ENCODE measurements around the gene ADH5.
"Not testable (repeated sequence)": the region's sequence is repeated elsewhere in the genome, so short reads cannot be mapped to it uniquely, and the experiment has no call there.

Gene ADH5

GRCh38 chr4:99099814-99100213 is 11.2 kb upstream of the ADH5 start:
- not testable (repeated sequence) for H3K4me1 Mint-ChIP-seq, H3K36me3 Mint-ChIP-seq, H3K4me3 Mint-ChIP-seq, H3K27me3 Mint-ChIP-seq, H3K27ac Mint-ChIP-seq, H3K9me3 Mint-ChIP-seq

DNA sequence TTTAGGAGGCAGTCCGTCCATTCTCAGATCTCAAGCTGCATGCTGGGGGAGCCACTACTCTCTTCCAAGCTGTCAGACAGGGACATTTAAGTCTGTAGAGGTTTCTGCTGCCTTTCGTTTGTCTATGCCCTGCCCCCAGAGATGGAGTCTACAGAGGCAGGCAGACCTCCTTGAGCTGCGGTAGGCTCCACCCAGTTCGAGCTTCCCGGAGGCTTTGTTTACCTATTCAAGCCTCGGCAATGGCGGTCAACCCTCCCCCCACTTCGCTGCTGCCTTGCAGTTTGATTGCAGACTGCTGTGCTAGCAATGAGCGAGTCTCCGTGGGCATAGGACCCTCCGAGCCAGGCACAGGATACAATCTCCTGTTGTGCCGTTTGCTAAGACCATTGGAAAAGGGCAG is 10.7 kb upstream of the ADH5 start:
- Mint-ChIP-seq H3K4me1 (no peaks in the 10 kb centered on the region), H3K36me3 (peaks cover 4% of the 10 kb centered on the region), H3K9me3 (no peaks in the 10 kb centered on the region), H3K27ac (no peak overlapping the region), H3K27me3 (peaks cover 1% of the 10 kb centered on the region), H3K4me3 (no peak overlapping the region)

GRCh38 chr4:99091841-99092240 is 3.3 kb upstream of the ADH5 start:
- H3K4me3 Mint-ChIP-seq, H3K9me3 Mint-ChIP-seq, H3K27me3 Mint-ChIP-seq, H3K27ac Mint-ChIP-seq, H3K36me3 Mint-ChIP-seq: not testable (repeated sequence)
- H3K4me1 Mint-ChIP-seq, result peaks cover 36% of the 10 kb centered on the region

GRCh38 chr4:99091216-99091575 is 2.6 kb upstream of the ADH5 start:
- H3K27ac Mint-ChIP-seq, result no peak overlapping the region
- H3K36me3 Mint-ChIP-seq, result peaks cover 6% of the 10 kb centered on the region
- H3K4me3 Mint-ChIP-seq, result no peak overlapping the region
- H3K9me3 Mint-ChIP-seq, result no peaks in the 10 kb centered on the region
- H3K4me1 Mint-ChIP-seq, result peaks cover 42% of the 10 kb centered on the region
- no peaks in the 10 kb centered on the region for H3K27me3 Mint-ChIP-seq

DNA sequence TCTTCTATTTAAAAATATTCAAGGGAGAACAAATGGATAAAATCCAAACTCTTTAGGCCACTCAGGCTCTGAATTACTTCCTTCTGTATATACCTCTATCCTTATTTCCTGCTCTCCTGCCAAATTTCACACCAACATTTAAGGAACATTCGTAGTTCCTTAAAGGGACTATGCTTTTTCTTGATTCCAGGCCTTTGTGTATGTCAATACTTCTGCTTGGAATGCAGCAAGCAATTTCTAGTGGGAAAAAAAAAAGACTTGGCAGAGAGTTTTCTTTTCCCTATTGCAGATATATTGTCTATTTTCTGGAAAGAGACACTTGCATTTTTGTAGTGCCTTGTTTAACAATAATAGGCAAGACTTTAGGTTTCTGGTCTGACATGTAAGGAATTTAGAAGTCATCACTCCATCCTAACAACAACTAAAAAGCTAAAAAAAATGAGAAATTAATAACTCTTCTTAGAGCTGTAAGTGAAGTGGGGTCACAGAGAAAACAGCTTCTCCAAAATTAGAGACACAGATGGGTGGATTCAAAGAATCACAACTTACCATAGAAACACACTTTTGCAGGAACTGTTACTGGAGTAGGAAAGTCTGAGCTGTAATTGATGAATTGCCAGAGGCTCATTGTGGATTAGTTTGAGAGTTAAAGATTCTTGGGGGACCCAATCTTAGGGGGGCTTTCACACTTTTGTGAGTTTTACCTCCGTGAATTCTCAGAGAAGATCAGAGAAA is 2.1 kb upstream of the ADH5 start:
- peak overlapping the region; percentile 71 for H3K4me3 Mint-ChIP-seq
- peaks cover 45% of the 10 kb centered on the region for H3K4me1 Mint-ChIP-seq
- no peaks in the 10 kb centered on the region for H3K9me3 Mint-ChIP-seq
- H3K27ac Mint-ChIP-seq, result peak overlapping the region; percentile 66
- no peaks in the 10 kb centered on the region for H3K27me3 Mint-ChIP-seq
- peaks cover 7% of the 10 kb centered on the region for H3K36me3 Mint-ChIP-seq

DNA sequence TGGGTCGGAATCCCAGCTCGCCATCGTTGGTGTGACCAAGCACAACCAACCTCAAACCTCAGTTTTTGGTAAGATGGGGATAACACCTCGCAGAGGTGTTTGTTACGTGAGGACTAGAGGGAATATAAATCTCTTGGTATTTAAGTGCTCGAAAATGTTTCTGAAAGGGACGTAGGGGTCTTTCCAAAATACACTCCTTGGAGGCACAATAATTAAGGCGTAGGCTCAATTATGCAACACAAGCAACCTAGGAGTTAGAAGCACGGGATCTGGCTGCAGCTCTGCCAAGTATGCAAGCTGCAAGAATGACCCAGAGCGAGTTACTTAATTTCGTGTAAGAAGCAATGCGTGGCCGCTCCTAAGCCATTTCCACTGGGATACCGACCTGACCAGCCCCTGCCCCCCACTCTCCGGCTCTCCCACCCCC is 552 bp downstream of the ADH5 start:
- Mint-ChIP-seq H3K4me1 (peaks cover 61% of the 10 kb centered on the region), H3K9me3 (no peaks in the 10 kb centered on the region), H3K27me3 (no peaks in the 10 kb centered on the region), H3K4me3 (peak overlapping the region; percentile 98), H3K36me3 (peaks cover 9% of the 10 kb centered on the region), H3K27ac (peak overlapping the region; percentile 88)

DNA sequence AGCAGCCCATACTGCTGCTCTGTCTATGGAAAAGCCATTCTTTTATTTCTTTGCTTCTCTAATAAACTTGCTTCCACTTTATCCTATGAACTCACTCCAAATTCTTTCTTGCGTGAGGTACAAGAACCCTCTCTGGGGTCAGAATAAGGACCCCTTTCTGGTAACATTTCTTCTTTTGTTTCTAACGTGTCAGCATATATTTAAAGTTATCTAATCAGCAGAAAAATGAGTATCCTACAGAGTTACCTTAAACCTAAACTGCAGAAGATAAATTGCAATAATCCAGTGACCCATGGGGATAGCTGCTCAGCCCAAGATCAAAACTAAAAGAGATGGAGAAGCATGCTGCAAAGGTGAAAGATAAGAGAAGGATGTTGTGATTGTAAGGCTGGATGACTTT is 4.0 kb downstream of the ADH5 start:
- Mint-ChIP-seq H3K4me3 (no peak overlapping the region), H3K27ac (no peak overlapping the region)

DNA sequence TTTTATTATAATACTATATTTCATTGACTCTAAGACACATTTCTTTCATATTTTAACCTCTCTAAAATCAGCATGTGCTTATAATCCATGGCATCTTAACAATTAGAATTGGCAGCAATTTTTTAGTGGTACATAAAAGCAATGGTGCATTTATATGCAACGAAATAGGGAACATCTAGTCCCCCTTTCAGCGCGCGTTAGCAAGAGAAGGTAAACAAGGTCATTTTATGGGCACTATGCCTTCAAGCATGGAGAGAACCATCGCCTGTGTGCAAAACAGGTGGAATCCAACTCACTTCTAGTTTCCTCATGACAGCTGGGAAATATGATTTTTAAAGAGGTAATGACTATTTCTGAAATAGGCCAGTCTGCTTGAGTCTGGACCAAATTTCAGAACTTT is 6.4 kb downstream of the ADH5 start:
- Mint-ChIP-seq H3K4me1 (peaks cover 36% of the 10 kb centered on the region), H3K27ac (no peak overlapping the region), H3K4me3 (no peak overlapping the region), H3K36me3 (peaks cover 14% of the 10 kb centered on the region), H3K27me3 (no peaks in the 10 kb centered on the region), H3K9me3 (no peaks in the 10 kb centered on the region)

More for the DNA sequence above, 4.0 kb downstream of the ADH5 start:
- H3K4me1 Mint-ChIP-seq, result peaks cover 46% of the 10 kb centered on the region
- H3K27me3 Mint-ChIP-seq, result no peaks in the 10 kb centered on the region
- H3K9me3 Mint-ChIP-seq, result no peaks in the 10 kb centered on the region
- peaks cover 10% of the 10 kb centered on the region for H3K36me3 Mint-ChIP-seq

GRCh38 chr4:99080869-99081268 is 7.7 kb downstream of the ADH5 start:
- H3K27ac Mint-ChIP-seq, H3K9me3 Mint-ChIP-seq, H3K27me3 Mint-ChIP-seq, H3K4me3 Mint-ChIP-seq: not testable (repeated sequence)
- peaks cover 26% of the 10 kb centered on the region for H3K4me1 Mint-ChIP-seq
- peaks cover 14% of the 10 kb centered on the region for H3K36me3 Mint-ChIP-seq

GRCh38 chr4:99079625-99080295 is 8.8 kb downstream of the ADH5 start:
- Mint-ChIP-seq H3K9me3 (no peaks in the 10 kb centered on the region), H3K36me3 (peaks cover 11% of the 10 kb centered on the region), H3K4me3 (no peak overlapping the region), H3K27me3 (no peaks in the 10 kb centered on the region), H3K27ac (peak overlapping the region; percentile 82), H3K4me1 (peaks cover 16% of the 10 kb centered on the region)

GRCh38 chr4:99078931-99079624 is 9.5 kb downstream of the ADH5 start:
- no peaks in the 10 kb centered on the region for H3K27me3 Mint-ChIP-seq
- H3K9me3 Mint-ChIP-seq, result no peaks in the 10 kb centered on the region
- H3K4me1 Mint-ChIP-seq, result peaks cover 12% of the 10 kb centered on the region
- H3K36me3 Mint-ChIP-seq, result peaks cover 11% of the 10 kb centered on the region
- H3K4me3 Mint-ChIP-seq, result no peak overlapping the region
- H3K27ac Mint-ChIP-seq, result no peak overlapping the region

DNA sequence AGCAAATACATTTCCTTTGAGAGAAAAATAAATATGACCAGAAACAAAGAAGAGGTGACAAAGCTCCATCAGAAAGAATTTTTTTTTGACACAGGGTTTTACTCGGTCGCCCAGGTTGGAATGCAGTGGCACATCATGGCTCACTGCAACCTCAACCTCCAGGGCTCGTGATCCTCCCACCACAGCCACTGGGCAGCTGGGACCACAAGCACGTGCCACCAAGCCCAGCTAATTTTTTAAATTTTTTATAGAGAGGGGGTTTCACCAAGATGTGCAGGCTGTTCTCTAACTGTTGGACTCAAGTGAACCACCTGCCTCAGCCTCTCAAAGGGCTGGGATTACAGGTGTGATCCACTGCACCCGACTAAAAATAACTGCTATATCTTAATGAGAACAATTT is 10.3 kb downstream of the ADH5 start:
- Mint-ChIP-seq H3K27ac (no peak overlapping the region), H3K4me3 (no peak overlapping the region), H3K27me3 (no peaks in the 10 kb centered on the region), H3K9me3 (no peaks in the 10 kb centered on the region), H3K4me1 (peaks cover 9% of the 10 kb centered on the region), H3K36me3 (peaks cover 13% of the 10 kb centered on the region)

GRCh38 chr4:99077177-99077576 is 11.4 kb downstream of the ADH5 start:
- Mint-ChIP-seq H3K27me3 (no peaks in the 10 kb centered on the region), H3K4me1 (peaks cover 9% of the 10 kb centered on the region), H3K27ac (no peak overlapping the region), H3K9me3 (no peaks in the 10 kb centered on the region), H3K36me3 (peaks cover 17% of the 10 kb centered on the region), H3K4me3 (no peak overlapping the region)

GRCh38 chr4:99076292-99076976 is 12.2 kb downstream of the ADH5 start:
- peaks cover 17% of the 10 kb centered on the region for H3K36me3 Mint-ChIP-seq
- H3K4me3 Mint-ChIP-seq, result no peak overlapping the region
- no peaks in the 10 kb centered on the region for H3K9me3 Mint-ChIP-seq
- H3K27ac Mint-ChIP-seq, result no peak overlapping the region
- H3K4me1 Mint-ChIP-seq, result peaks cover 9% of the 10 kb centered on the region
- no peaks in the 10 kb centered on the region for H3K27me3 Mint-ChIP-seq

DNA sequence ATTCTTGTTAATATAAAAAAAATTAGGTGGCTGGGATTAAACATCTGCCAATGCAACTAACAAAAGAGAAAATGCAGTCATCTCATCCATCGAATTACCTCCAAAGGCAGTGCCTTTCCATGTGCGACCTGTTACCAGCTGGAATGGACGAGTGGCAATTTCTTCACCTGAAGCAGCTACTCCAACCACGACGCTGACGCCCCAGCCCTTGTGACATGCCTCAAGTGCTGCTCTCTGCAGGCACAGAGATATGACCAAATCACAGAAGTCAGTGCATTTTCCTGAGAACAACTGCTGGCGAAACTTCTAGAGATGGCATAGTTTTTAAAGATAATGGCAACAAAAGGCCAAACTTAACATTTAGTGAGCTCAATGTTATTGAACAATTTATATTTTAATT is 13.8 kb downstream of the ADH5 start:
- peaks cover 14% of the 10 kb centered on the region for H3K36me3 Mint-ChIP-seq
- H3K4me3 Mint-ChIP-seq, result no peak overlapping the region
- H3K4me1 Mint-ChIP-seq, result peaks cover 6% of the 10 kb centered on the region
- no peaks in the 10 kb centered on the region for H3K9me3 Mint-ChIP-seq
- no peaks in the 10 kb centered on the region for H3K27me3 Mint-ChIP-seq
- no peak overlapping the region for H3K27ac Mint-ChIP-seq

DNA sequence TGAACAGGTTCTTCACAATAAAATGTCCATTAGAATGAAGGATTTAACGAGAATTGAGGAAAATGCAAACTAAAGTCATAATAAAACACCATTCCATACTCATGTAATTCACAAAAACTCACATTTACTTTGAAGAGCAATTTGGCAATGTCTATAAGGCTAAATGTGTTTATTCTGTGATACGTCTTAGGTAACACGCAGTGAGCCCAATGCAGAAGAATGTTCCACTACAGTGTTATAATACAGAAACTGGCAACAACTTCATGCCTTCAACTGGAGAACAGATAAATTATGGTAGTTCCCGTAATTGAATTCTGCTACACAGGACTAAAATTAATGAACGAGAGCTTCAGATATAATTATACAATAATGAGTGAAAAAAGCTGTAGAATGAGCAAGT is 17.4 kb downstream of the ADH5 start:
- H3K9me3 Mint-ChIP-seq, result no peaks in the 10 kb centered on the region
- no peaks in the 10 kb centered on the region for H3K27me3 Mint-ChIP-seq
- peak overlapping the region; percentile 17 for H3K27ac Mint-ChIP-seq
- peaks cover 3% of the 10 kb centered on the region for H3K4me1 Mint-ChIP-seq
- peaks cover 9% of the 10 kb centered on the region for H3K36me3 Mint-ChIP-seq
- no peak overlapping the region for H3K4me3 Mint-ChIP-seq
